ENCODE results near the gene MEAK7.

DNA sequence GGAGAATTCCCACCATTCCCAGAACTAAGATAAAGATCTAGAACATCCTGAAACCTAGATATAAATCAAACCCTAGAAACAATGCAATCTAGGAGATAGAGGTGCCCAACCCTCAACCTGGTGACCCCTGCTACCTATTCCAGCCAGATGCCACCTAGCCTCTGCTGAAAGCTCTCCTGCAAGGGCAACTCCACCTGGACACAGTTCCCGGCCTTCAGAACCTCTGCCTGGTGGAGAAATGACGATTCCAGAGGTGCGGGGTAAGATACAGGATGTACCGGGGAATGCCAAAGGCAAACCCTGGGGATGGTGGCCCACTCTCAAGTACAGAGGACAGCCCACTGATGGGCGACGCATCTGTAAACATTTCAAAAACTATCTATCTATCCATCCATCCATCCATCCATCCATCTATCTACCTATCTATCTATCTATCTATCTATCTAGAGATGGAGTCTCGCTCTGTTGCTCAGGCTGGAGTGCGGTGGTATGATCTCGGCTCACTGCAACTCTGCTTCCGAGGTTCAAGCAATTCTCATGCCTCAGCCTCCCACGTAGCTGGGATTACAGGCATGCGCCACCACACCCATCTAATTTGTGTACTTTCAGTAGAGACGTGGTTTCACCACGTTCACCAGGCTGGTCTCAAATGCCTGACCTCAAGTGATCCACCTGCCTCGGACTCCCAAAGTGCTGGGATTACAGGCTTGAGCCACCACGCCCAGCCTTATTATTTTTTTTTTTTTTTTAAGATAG is 19.0 kb downstream of the MEAK7 start:
- TF ChIP-seq POLR2A (IDR thresholded peaks at IDR 0.05; ENCODE audit: low read length) (no peak), GATA1 (IDR thresholded peaks at IDR 0.05; ENCODE audit: low read depth, low read length) (no peak)
